A549 (cell line): ENCODE results near the gene SSTR3. TPM values are rescaled to one million over a fixed set of nuclear protein-coding genes. Genes with fewer than 3 reads are reported as not detected.

ENCODE experiments used
- ATAC-seq, 2 experiments: fragments of 200-7000 bp in 1 of 2; fragments of >200 bp in 1 of 2; cut with Nextera tagmentation in 1 of 2; cut with Tn5 transposase in 1 of 2; 3 replicates each; pipeline versions ENCODE4 v1.8.0 to v1.9.1; 2018 to 2020; ENCODE audit warnings: mild to moderate bottlenecking in 1 of 2, moderate library complexity in 1 of 2
- CTCF ChIA-PET: fragments of 300-600 bp; sonication (Branson Sonifier 250); formaldehyde crosslinking; extraction: SDS; loops from one replicate; lab custom pipeline; 2021; ENCODE audit warnings: antibody characterized with exemption, inconsistent platforms; lab: Yijun Ruan, JAX
- POLR2A ChIA-PET: fragments of 350-600 bp; formaldehyde crosslinking; extraction: SDS; loops from one replicate; lab custom pipeline; 2021; ENCODE audit warnings: antibody characterized with exemption, inconsistent platforms; lab: Yijun Ruan, JAX
- DNase-seq, 2 experiments: peaks; one replicate each; pipeline versions ENCODE4 v3.0.0 to v3.0.0-alpha.2; 2011 to 2016; ENCODE audit warnings: low read depth in 1 of 2, low spot score in 1 of 2
- FAIRE-seq: peaks from 2 replicates; lab custom pipeline; 2011; peaks lifted over from hg19 to GRCh38; lab: Jason Lieb, UNC
- H3K27ac ChIP-seq, 2 experiments: fragments of >200 bp; sonication (Bioruptor Twin); formaldehyde crosslinking; 3 replicates each; pipeline ENCODE4 v1.5.1; 2016 to 2017
- H3K4me1 ChIP-seq: fragments of >200 bp; sonication (Bioruptor Twin); formaldehyde crosslinking; 3 replicates; pipeline ENCODE4 v1.6.1; 2016
- H3K4me2 ChIP-seq: fragments of >200 bp; sonication (Bioruptor Twin); formaldehyde crosslinking; 3 replicates; pipeline ENCODE4 v1.6.1; 2016
- H3K4me3 ChIP-seq: fragments of >200 bp; sonication (Bioruptor Twin); formaldehyde crosslinking; 3 replicates; pipeline ENCODE4 v1.5.1; 2016
- H3K9me3 ChIP-seq: fragments of >200 bp; sonication (Bioruptor Twin); formaldehyde crosslinking; 3 replicates; pipeline ENCODE4 v1.6.1; 2016
- BHLHE40 ChIP-seq: IDR thresholded peaks from 2 replicates; pipeline ENCODE4 v1.6.1; 2012; ENCODE audit warnings: low read depth, low read length, inconsistent platforms
- CHD2 ChIP-seq: fragments of 150-350 bp; IDR thresholded peaks from 2 replicates; pipeline ENCODE4 v1.6.1; 2014; ENCODE audit warnings: low read length; ENCODE audit not compliant: partially characterized antibody
- CHD4 ChIP-seq: fragments of 200-600 bp; sonication (generic); IDR thresholded peaks from 2 replicates; pipeline ENCODE4 v1.6.1; 2016; ENCODE audit warnings: antibody characterized with exemption, mild to moderate bottlenecking, borderline replicate concordance
- CTCF ChIP-seq: fragments of >200 bp; sonication (Bioruptor Twin); formaldehyde crosslinking; IDR thresholded peaks from 3 replicates; pipeline ENCODE4 v1.5.1; 2016
- EHF ChIP-seq: fragments of 250-450 bp; sonication (Bioruptor Pico); IDR thresholded peaks from 2 replicates; pipeline ENCODE4 v1.5.0; 2020; ENCODE audit warnings: mild to moderate bottlenecking
- EHMT2 ChIP-seq: fragments of 200-600 bp; sonication (generic); IDR thresholded peaks from 2 replicates; pipeline ENCODE4 v1.6.1; 2016; ENCODE audit warnings: antibody characterized with exemption, low read depth, mild to moderate bottlenecking, moderate library complexity
- EP300 ChIP-seq, 2 experiments: fragments of >200 bp; sonication (Bioruptor Twin); formaldehyde crosslinking; IDR thresholded peaks; 2 replicates in 1 of 2; 3 replicates in 1 of 2; pipeline ENCODE4 v1.6.1; 2016 to 2017
- FOSB ChIP-seq: fragments of 250-450 bp; sonication (Bioruptor Pico); IDR thresholded peaks from 2 replicates; pipeline ENCODE4 v1.5.0; 2020; ENCODE audit warnings: mild to moderate bottlenecking, moderate library complexity
- GATA3 ChIP-seq: IDR thresholded peaks from 2 replicates; pipeline ENCODE4 v1.6.1; 2012; ENCODE audit warnings: borderline replicate concordance
- HEYL ChIP-seq: fragments of 250-450 bp; sonication (Bioruptor Pico); IDR thresholded peaks from 2 replicates; pipeline ENCODE4 v1.8.0; 2021; ENCODE audit warnings: mild to moderate bottlenecking, moderate library complexity
- HOXA7 ChIP-seq: fragments of 250-450 bp; sonication (Bioruptor Pico); IDR thresholded peaks from 2 replicates; pipeline ENCODE4 v1.5.0; 2020; ENCODE audit warnings: mild to moderate bottlenecking, moderate library complexity
- JUNB ChIP-seq: fragments of >200 bp; sonication (Bioruptor Twin); formaldehyde crosslinking; IDR thresholded peaks from 2 replicates; pipeline ENCODE4 v1.6.1; 2016
- KDM5A ChIP-seq: fragments of 200-600 bp; sonication (generic); IDR thresholded peaks from 2 replicates; pipeline ENCODE4 v1.6.1; 2016; ENCODE audit warnings: antibody characterized with exemption, mild to moderate bottlenecking
- MAFK ChIP-seq: fragments of 450-650 bp; IDR thresholded peaks from 2 replicates; pipeline ENCODE4 v1.6.1; 2014; ENCODE audit not compliant: partially characterized antibody
- MYC ChIP-seq: IDR thresholded peaks from 2 replicates; pipeline ENCODE4 v1.6.1; 2012; ENCODE audit warnings: mild to moderate bottlenecking, inconsistent platforms, low read length, improper control_type of control experiment, borderline replicate concordance
- PHF8 ChIP-seq: fragments of 200-600 bp; sonication (generic); IDR thresholded peaks from 2 replicates; pipeline ENCODE4 v1.6.1; 2016; ENCODE audit warnings: low read depth, mild to moderate bottlenecking, antibody characterized with exemption, moderate library complexity, borderline replicate concordance
- RARB ChIP-seq: fragments of 250-450 bp; sonication (Bioruptor Pico); IDR thresholded peaks from 2 replicates; pipeline ENCODE4 v1.8.0; 2021; ENCODE audit warnings: mild to moderate bottlenecking, moderate library complexity
- REST ChIP-seq: fragments of 200-600 bp; sonication (generic); IDR thresholded peaks from 2 replicates; pipeline ENCODE4 v1.6.1; 2016; ENCODE audit warnings: antibody characterized with exemption, mild to moderate bottlenecking, moderate library complexity
- RFX5 ChIP-seq: fragments of 450-650 bp; IDR thresholded peaks from 2 replicates; pipeline ENCODE4 v1.7.1; 2014; ENCODE audit warnings: antibody characterized with exemption, mild to moderate bottlenecking, moderate library complexity
- RNF2 ChIP-seq: fragments of 200-600 bp; sonication (generic); IDR thresholded peaks from 2 replicates; pipeline ENCODE4 v1.6.1; 2016; ENCODE audit warnings: low read depth, mild to moderate bottlenecking, antibody characterized with exemption, moderate library complexity, borderline replicate concordance
- SMC3 ChIP-seq: fragments of >200 bp; sonication (Bioruptor Twin); formaldehyde crosslinking; IDR thresholded peaks from 3 replicates; pipeline ENCODE4 v1.6.1; 2018; ENCODE audit warnings: inconsistent platforms
- TP53 ChIP-seq: fragments of 250-450 bp; sonication (Bioruptor Pico); IDR thresholded peaks from 2 replicates; pipeline ENCODE4 v1.5.0; 2021; ENCODE audit warnings: mild to moderate bottlenecking, moderate library complexity
- USF2 ChIP-seq: fragments of 450-650 bp; IDR thresholded peaks from 2 replicates; pipeline ENCODE4 v1.6.1; 2014; ENCODE audit warnings: antibody characterized with exemption
- whole genome bisulfite sequencing: methylation state at CpG from one replicate; pipeline ENCODE4 v1.1.6; 2017; ENCODE audit errors: missing lambda C conversion rate; 5-methylcytosine and 5-hydroxymethylcytosine counted together
- polyA plus RNA-seq, 4 experiments: library from polyadenylated mRNA; depleted of rRNA in 3 of 4; stranded (reverse); fragments of >200 nt; fragmentation: RNase III in 1 of 4; extraction: RNeasy Plus Mini Kit Qiagen cat#74134 plus additional on column Dnase treatment in 1 of 4; gene quantifications; 2 replicates in 3 of 4; 3 replicates in 1 of 4; pipeline ENCODE4 v1.2.3, GENCODE V29; 2011 to 2017
- TF ChIP-seq, protein P1 (sequence below): IDR thresholded peaks from 2 replicates; pipeline ENCODE4 v1.6.1; 2012; ENCODE audit warnings: low read depth, borderline replicate concordance
- TF ChIP-seq, protein P2 (sequence below): IDR thresholded peaks from 2 replicates; pipeline ENCODE4 v1.6.1; 2012
- TF ChIP-seq, protein P3 (sequence below): fragments of >200 bp; sonication (Bioruptor Twin); formaldehyde crosslinking; IDR thresholded peaks from 3 replicates; pipeline ENCODE4 v1.6.1; 2016

Gene SSTR3
- polyA plus RNA-seq, 2 of the 4 experiments (the other 2 are of a cell fraction) = not detected

- ATAC-seq (no peak), FAIRE-seq (no peak), DNase-seq (no peak)
- no peak overlapping the region for H3K4me2 ChIP-seq
- no peak overlapping the region for H3K27ac ChIP-seq
- ChIA-PET CTCF (interaction anchor here (0.8 to 2.2 kb wide), 5 partner anchors 19 to 53 kb away, joined by 3 to 10 read pairs (median 5); no protein-coding TSS in a partner anchor), POLR2A (no interaction called here)
- WGBS = 42% methylated on average over 5 of the region's 7 CpGs
- H3K4me1 ChIP-seq = no peaks in the 10 kb centered on the region
- H3K4me3 ChIP-seq = no peak overlapping the region
- H3K9me3 ChIP-seq = no peaks in the 10 kb centered on the region; the same call in 2 of the 3 replicates
- TF ChIP-seq BHLHE40 (no peak), EHF (no peak), TP53 (no peak), EP300 (IDR thresholded peaks at IDR 0.05) (no peak), PHF8 (no peak), FOSB (CRISPR knock-in tag) (no peak), KDM5A (no peak), USF2 (no peak), CHD4 (no peak), MAFK (no peak), REST (no peak), RNF2 (no peak), JUNB (no peak), CTCF (no peak)
- TF ChIP-seq, protein P1, sequence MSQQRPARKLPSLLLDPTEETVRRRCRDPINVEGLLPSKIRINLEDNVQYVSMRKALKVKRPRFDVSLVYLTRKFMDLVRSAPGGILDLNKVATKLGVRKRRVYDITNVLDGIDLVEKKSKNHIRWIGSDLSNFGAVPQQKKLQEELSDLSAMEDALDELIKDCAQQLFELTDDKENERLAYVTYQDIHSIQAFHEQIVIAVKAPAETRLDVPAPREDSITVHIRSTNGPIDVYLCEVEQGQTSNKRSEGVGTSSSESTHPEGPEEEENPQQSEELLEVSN = no peak
Observed at GRCh38 chr22:37218771-37219411, 6.6 kb upstream of the SSTR3 start.

DNA sequence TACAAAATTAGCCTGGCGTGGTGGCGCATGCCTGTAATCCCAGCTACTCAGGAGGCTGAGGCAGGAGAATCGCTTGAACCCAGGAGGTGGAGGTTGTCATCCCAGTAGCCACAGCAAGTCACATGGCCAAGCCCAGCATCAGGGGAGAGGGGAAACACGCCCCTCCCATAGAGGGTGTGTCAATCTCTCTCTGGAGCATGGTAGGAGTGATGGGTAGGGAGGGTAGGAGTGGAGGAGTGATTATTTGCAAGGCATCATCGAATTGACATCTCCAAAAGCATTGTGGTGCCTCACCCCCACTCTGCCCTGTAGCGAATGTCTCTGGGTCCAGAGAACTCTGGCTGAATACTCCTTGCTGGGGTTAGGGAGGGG lies 6.1 kb upstream of the SSTR3 start:
- Histone ChIP-seq H3K4me3 (no peak overlapping the region), H3K27ac (no peak overlapping the region), H3K4me1 (no peaks in the 10 kb centered on the region), H3K9me3 (no peaks in the 10 kb centered on the region; the same call in 2 of the 3 replicates), H3K4me2 (no peak overlapping the region)
- ChIA-PET CTCF (interaction anchor here (1.2 to 2.5 kb wide), 4 partner anchors 13 to 42 kb away, joined by 4 to 10 read pairs (median 6); no protein-coding TSS in a partner anchor), POLR2A (no interaction called here)
- TF ChIP-seq GATA3 (no peak), CHD2 (no peak), SMC3 (no peak), MYC (no peak), EHMT2 (no peak), HEYL (no peak), RARB (CRISPR knock-in tag) (no peak), HOXA7 (CRISPR knock-in tag) (no peak), RFX5 (no peak), TP53 (no peak)
- TF ChIP-seq, protein P2, sequence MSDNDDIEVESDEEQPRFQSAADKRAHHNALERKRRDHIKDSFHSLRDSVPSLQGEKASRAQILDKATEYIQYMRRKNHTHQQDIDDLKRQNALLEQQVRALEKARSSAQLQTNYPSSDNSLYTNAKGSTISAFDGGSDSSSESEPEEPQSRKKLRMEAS = no peak
- TF ChIP-seq, protein P3, sequence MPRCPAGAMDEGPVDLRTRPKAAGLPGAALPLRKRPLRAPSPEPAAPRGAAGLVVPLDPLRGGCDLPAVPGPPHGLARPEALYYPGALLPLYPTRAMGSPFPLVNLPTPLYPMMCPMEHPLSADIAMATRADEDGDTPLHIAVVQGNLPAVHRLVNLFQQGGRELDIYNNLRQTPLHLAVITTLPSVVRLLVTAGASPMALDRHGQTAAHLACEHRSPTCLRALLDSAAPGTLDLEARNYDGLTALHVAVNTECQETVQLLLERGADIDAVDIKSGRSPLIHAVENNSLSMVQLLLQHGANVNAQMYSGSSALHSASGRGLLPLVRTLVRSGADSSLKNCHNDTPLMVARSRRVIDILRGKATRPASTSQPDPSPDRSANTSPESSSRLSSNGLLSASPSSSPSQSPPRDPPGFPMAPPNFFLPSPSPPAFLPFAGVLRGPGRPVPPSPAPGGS = no peak
- ATAC-seq (no peak), FAIRE-seq (no peak), DNase-seq (no peak)
- WGBS = 38% methylated on average over 4 of the region's 6 CpGs
